IMR-90 (cell line): ENCODE measurements around the gene ADGRA1. TPM values are rescaled to one million over a fixed set of nuclear protein-coding genes. Genes with fewer than 3 reads are reported as not detected.

Source experiments
- ATAC-seq: fragments of 200-7000 bp; cut with Tn5 transposase; 2 replicates; pipeline ENCODE4 v1.9.1; 2020; ENCODE audit warnings: low read depth, mild to moderate bottlenecking, moderate library complexity
- BruUV-seq: library from RNA; stranded (reverse); fragments of 400-500 nt; replicated peaks from 2 replicates; lab custom pipeline; 2021; lab: Mats Ljungman, UMichigan
- CTCF ChIA-PET: fragments of 300-600 bp; formaldehyde crosslinking; extraction: SDS; loops from one replicate; lab custom pipeline; 2021; ENCODE audit warnings: antibody characterized with exemption; lab: Yijun Ruan, JAX
- POLR2A ChIA-PET: fragments of 300-600 bp; sonication (Branson Sonifier 250); formaldehyde crosslinking; loops from one replicate; lab custom pipeline; 2022; ENCODE audit warnings: antibody characterized with exemption; ENCODE audit not compliant: unreplicated experiment; lab: Charles Lee
- DNase-seq: peaks from one replicate; pipeline ENCODE4 v3.0.0; 2013
- H2AFZ ChIP-seq: replicated peaks from 2 replicates; pipeline ENCODE3; 2013; ENCODE audit warnings: low read length, mild to moderate bottlenecking; ENCODE audit not compliant: poor library complexity
- H2AK5ac ChIP-seq: 2 replicates; pipeline ENCODE4 v1.6.1; 2013; ENCODE audit warnings: low read depth, low read length, inconsistent platforms
- H2AK9ac ChIP-seq: replicated peaks from 2 replicates; pipeline ENCODE3; 2013; ENCODE audit warnings: mild to moderate bottlenecking, low read depth, low read length, moderate library complexity; ENCODE audit not compliant: poor library complexity
- H2BK120ac ChIP-seq: 2 replicates; pipeline ENCODE4 v1.6.1; 2013; ENCODE audit warnings: low read depth, low read length, inconsistent platforms
- H2BK15ac ChIP-seq: 3 replicates; pipeline ENCODE4 v1.6.1; 2013; ENCODE audit warnings: low read depth, low read length, inconsistent platforms
- H2BK20ac ChIP-seq: 2 replicates; pipeline ENCODE4 v1.6.1; 2013; ENCODE audit warnings: low read depth, mild to moderate bottlenecking, inconsistent platforms, low read length, moderate library complexity
- H2BK5ac ChIP-seq: 2 replicates; pipeline ENCODE4 v1.6.1; 2013; ENCODE audit warnings: mild to moderate bottlenecking, low read depth, low read length, inconsistent platforms; ENCODE audit not compliant: poor library complexity, severe bottlenecking
- H3K14ac ChIP-seq: replicated peaks from 2 replicates; pipeline ENCODE4 v1.6.1; 2013; ENCODE audit warnings: low read depth, low read length, inconsistent platforms
- H3K18ac ChIP-seq: 2 replicates; pipeline ENCODE4 v1.6.1; 2013; ENCODE audit warnings: low read depth, low read length, control low read depth
- H3K23ac ChIP-seq: 2 replicates; pipeline ENCODE4 v1.6.1; 2013; ENCODE audit warnings: low read depth, low read length, inconsistent platforms
- H3K27ac ChIP-seq: 2 replicates; pipeline ENCODE4 v1.5.1; 2013; ENCODE audit warnings: mild to moderate bottlenecking, control low read depth, low read length; ENCODE audit not compliant: insufficient read depth
- H3K27me3 ChIP-seq: 2 replicates; pipeline ENCODE4 v1.6.1; 2013; ENCODE audit warnings: low read length; ENCODE audit not compliant: control insufficient read depth, insufficient read depth
- H3K36me3 ChIP-seq: 2 replicates; pipeline ENCODE4 v1.6.1; 2013; ENCODE audit warnings: low read length, mixed read lengths; ENCODE audit not compliant: control insufficient read depth, insufficient read depth
- H3K4ac ChIP-seq: 2 replicates; pipeline ENCODE4 v1.6.1; 2013; ENCODE audit warnings: low read depth, low read length, inconsistent platforms
- H3K4me1 ChIP-seq: 2 replicates; pipeline ENCODE4 v1.6.1; 2013; ENCODE audit warnings: low read length, mixed read lengths; ENCODE audit not compliant: control insufficient read depth, insufficient read depth
- H3K4me2 ChIP-seq: 2 replicates; pipeline ENCODE4 v1.6.1; 2013; ENCODE audit warnings: low read depth, mild to moderate bottlenecking, control low read depth, low read length, moderate library complexity
- H3K4me3 ChIP-seq: 2 replicates; pipeline ENCODE4 v1.5.1; 2013; ENCODE audit warnings: low read depth, mild to moderate bottlenecking, control low read depth, low read length, moderate library complexity; ENCODE audit not compliant: insufficient read depth
- H3K56ac ChIP-seq: 2 replicates; pipeline ENCODE4 v1.6.1; 2013; ENCODE audit warnings: low read length, inconsistent platforms; ENCODE audit not compliant: insufficient read depth; ENCODE audit errors: extremely low read depth
- H3K79me1 ChIP-seq, 2 experiments: 2 replicates each; pipeline ENCODE4 v1.6.1; 2013; ENCODE audit warnings: low read length in 2 of 2, inconsistent platforms in 1 of 2, low read depth in 1 of 2
- H3K9ac ChIP-seq: 2 replicates; pipeline ENCODE4 v1.6.1; 2013; ENCODE audit warnings: low read depth, low read length, control low read depth
- H3K9me1 ChIP-seq: 2 replicates; pipeline ENCODE4 v1.6.1; 2013; ENCODE audit warnings: low read length, inconsistent platforms; ENCODE audit not compliant: insufficient read depth
- H3K9me3 ChIP-seq: 2 replicates; pipeline ENCODE4 v1.6.1; 2013; ENCODE audit warnings: low read length; ENCODE audit not compliant: control insufficient read depth, insufficient read depth
- H4K20me1 ChIP-seq: 2 replicates; pipeline ENCODE4 v1.6.1; 2013; ENCODE audit warnings: low read length, inconsistent platforms; ENCODE audit not compliant: insufficient read depth
- H4K5ac ChIP-seq: 2 replicates; pipeline ENCODE4 v1.6.1; 2013; ENCODE audit warnings: mild to moderate bottlenecking, low read depth, low read length, control low read depth
- H4K8ac ChIP-seq, 2 experiments: 2 replicates each; pipeline ENCODE4 v1.6.1; 2013; ENCODE audit warnings: low read depth in 2 of 2, low read length in 2 of 2, control low read depth in 1 of 2, inconsistent platforms in 1 of 2
- H4K91ac ChIP-seq: 2 replicates; pipeline ENCODE4 v1.6.1; 2013; ENCODE audit warnings: low read depth, low read length, inconsistent platforms; ENCODE audit not compliant: insufficient read depth
- CEBPB ChIP-seq: IDR thresholded peaks from 2 replicates; pipeline ENCODE4 v1.6.1; 2012; ENCODE audit warnings: low read depth, low read length, improper control_type of control experiment
- ELK1 ChIP-seq: fragments of 150-350 bp; IDR thresholded peaks from 2 replicates; pipeline ENCODE4 v1.6.1; 2016; ENCODE audit warnings: low read depth, mild to moderate bottlenecking, low read length, moderate library complexity, borderline replicate concordance
- MAZ ChIP-seq: IDR thresholded peaks from 2 replicates; pipeline ENCODE4 v1.6.1; 2012; ENCODE audit warnings: low read depth, mild to moderate bottlenecking, low read length, improper control_type of control experiment, moderate library complexity, borderline replicate concordance
- RAD21 ChIP-seq: IDR thresholded peaks from 2 replicates; pipeline ENCODE4 v1.6.1; 2012; ENCODE audit warnings: low read length, improper control_type of control experiment
- RFX5 ChIP-seq: IDR thresholded peaks from 2 replicates; pipeline ENCODE4 v1.8.0; 2012; ENCODE audit warnings: low read depth, mild to moderate bottlenecking, low read length, moderate library complexity
- WGBS, 2 experiments: methylation state at CpG; one replicate each; pipeline versions ENCODE4 v1.1.5 to v1.1.7; 2013; ENCODE audit warnings: missing lambda C conversion rate in 2 of 2; ENCODE audit not compliant: insufficient read length in 1 of 2; ENCODE audit errors: extremely low coverage in 2 of 2; 5-methylcytosine and 5-hydroxymethylcytosine counted together
- dilution Hi-C: fragments of 300-500 bp; cut with HindIII; formaldehyde crosslinking; loops from one replicate; pipeline ENCODE4 v1.14.3; 2018; ENCODE audit warnings: low sequenced_read_pairs; ENCODE audit not compliant: unreplicated experiment
- in situ Hi-C: fragments of 300-500 bp; cut with MboI; formaldehyde crosslinking; loops from 3 replicates; pipeline ENCODE4 v1.14.3; 2019; ENCODE audit warnings: low sequenced_read_pairs, inconsistent platforms, mixed read lengths
- intact Hi-C: fragments of 100-400 bp; cut with micrococcal nuclease; formaldehyde crosslinking; loops from 2 replicates; pipeline ENCODE4 v1.10.0; 2022
- polyA plus RNA-seq, 3 experiments: library from polyadenylated mRNA; depleted of rRNA; stranded (reverse); fragments of >200 nt; gene quantifications; 2 replicates each; pipeline ENCODE4 v1.2.3, GENCODE V29; 2012; ENCODE audit warnings: low replicate concordance in 1 of 3
- total RNA-seq: library from RNA; depleted of rRNA; stranded (reverse); fragments of >200 nt; gene quantifications from 2 replicates; pipeline ENCODE4 v1.2.3, GENCODE V29; 2012

ADGRA1 gene
- total and polyA plus RNA-seq, 2 of the 4 experiments (the other 2 are of a cell fraction): not detected

GRCh38 chr10:133177380-133178157 is 89.8 kb downstream of the ADGRA1 start:
- dilution Hi-C loops: no loop called here
- Histone ChIP-seq H3K4me2 (no peak overlapping the region), H3K14ac (no peak overlapping the region), H4K20me1 (no peaks in the 10 kb centered on the region), H3K27ac (no peak overlapping the region), H3K79me1 (no peaks in the 10 kb centered on the region), H4K5ac (no peak overlapping the region), H3K27me3 (no peaks in the 10 kb centered on the region), H2BK120ac (no peak overlapping the region), H2AFZ (peak overlapping the region; percentile 67), H3K56ac (no peak overlapping the region), H2BK5ac (no peak overlapping the region), H4K8ac (no peak overlapping the region), H2AK5ac (no peak overlapping the region), H3K4ac (no peak overlapping the region), H4K91ac (no peak overlapping the region), H2BK15ac (no peak overlapping the region), H3K4me1 (no peaks in the 10 kb centered on the region), H3K36me3 (no peaks in the 10 kb centered on the region; the same call in 1 of the 2 replicates), H3K9ac (no peak overlapping the region), H2AK9ac (no peak overlapping the region), H3K23ac (no peak overlapping the region), H3K9me1 (no peaks in the 10 kb centered on the region), H3K9me3 (peaks cover 3% of the 10 kb centered on the region; the same call in 1 of the 2 replicates), H2BK20ac (no peak overlapping the region), H3K4me3 (no peak overlapping the region), H3K18ac (no peak overlapping the region)
- CTCF ChIA-PET: no interaction called here
- in situ Hi-C loops: no loop called here
- no peak for DNase-seq
- BruUV-seq: no TSS peak
- no peak for TF ChIP-seq MAZ
- TF ChIP-seq CEBPB: no peak
- TF ChIP-seq RAD21: no peak
- TF ChIP-seq ELK1: no peak
- no peak for TF ChIP-seq RFX5
- intact Hi-C loops: no loop called here
- POLR2A ChIA-PET: no interaction called here
- 70% methylated on average over 8 of the region's 12 CpGs; no CpG with 5 or more reads in 1 of the 2 experiments for WGBS, 2 experiments
- no peak for ATAC-seq
